Nephron (organoid): ENCODE data around the gene SKIC8.

Experiments used
- H3K27ac Mint-ChIP-seq, 3 experiments: 2 replicates each; pipeline ENCODE4 v1.8.0; 2020; ENCODE audit warnings: mixed read lengths in 3 of 3, mild to moderate bottlenecking in 2 of 3, moderate library complexity in 1 of 3
- H3K27me3 Mint-ChIP-seq: 2 replicates; pipeline ENCODE4 v1.8.0; 2021; ENCODE audit warnings: low read depth, mild to moderate bottlenecking, moderate library complexity, mixed read lengths
- H3K36me3 Mint-ChIP-seq: 2 replicates; pipeline ENCODE4 v1.8.0; 2020; ENCODE audit warnings: low read depth, mixed read lengths
- H3K4me1 Mint-ChIP-seq: 2 replicates; pipeline ENCODE4 v1.8.0; 2020; ENCODE audit warnings: mixed read lengths
- H3K4me3 Mint-ChIP-seq, 3 experiments: 2 replicates each; pipeline ENCODE4 v1.8.0; 2020; ENCODE audit warnings: mild to moderate bottlenecking in 3 of 3, mixed read lengths in 3 of 3, moderate library complexity in 2 of 3
- H3K9me3 Mint-ChIP-seq: 2 replicates; pipeline ENCODE4 v1.8.0; 2020; ENCODE audit warnings: mixed read lengths
- CTCF ChIP-seq, 3 experiments: fragments of 200-600 bp; sonication (generic); IDR thresholded peaks; one replicate each; pipeline ENCODE4 v1.5.0; 2021; ENCODE audit warnings: antibody characterized with exemption in 3 of 3; ENCODE audit not compliant: unreplicated experiment in 3 of 3

SKIC8 gene

DNA sequence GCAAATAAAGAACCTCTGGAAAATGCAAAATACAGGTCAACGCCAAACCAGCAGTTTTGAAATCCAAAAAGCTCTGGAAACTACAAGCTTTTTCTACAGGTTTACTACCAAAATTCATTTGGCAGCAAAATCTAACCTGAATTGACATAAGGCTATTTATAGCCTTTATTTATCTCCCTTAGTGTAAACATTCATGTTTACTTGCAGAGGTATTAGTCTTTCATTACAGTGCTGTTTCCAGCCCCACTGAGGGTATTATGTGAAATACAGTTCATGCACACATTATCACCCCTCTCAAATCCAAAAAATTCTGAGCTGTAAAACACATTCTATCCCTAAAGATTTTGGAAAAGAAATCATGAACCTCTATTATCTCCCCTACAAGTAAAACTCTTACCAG lies 7.2 kb downstream of the SKIC8 start:
- Mint-ChIP-seq H3K27me3 (no peaks in the 10 kb centered on the region), H3K27ac (no peak overlapping the region), H3K9me3 (no peaks in the 10 kb centered on the region), H3K36me3 (peaks cover 23% of the 10 kb centered on the region), H3K4me3 (no peak overlapping the region), H3K4me1 (no peaks in the 10 kb centered on the region)
- TF ChIP-seq CTCF (IDR thresholded peaks at IDR 0.05; ENCODE audit: unreplicated experiment in 3 of 3), result no peak

GRCh38 chr15:78291698-78292097 lies 7.7 kb downstream of the SKIC8 start:
- Mint-ChIP-seq H3K27ac (no peak overlapping the region), H3K9me3 (no peaks in the 10 kb centered on the region), H3K4me3 (no peak overlapping the region), H3K27me3 (no peaks in the 10 kb centered on the region), H3K36me3 (peaks cover 28% of the 10 kb centered on the region), H3K4me1 (no peaks in the 10 kb centered on the region)
- TF ChIP-seq CTCF (IDR thresholded peaks at IDR 0.05; ENCODE audit: unreplicated experiment in 3 of 3), result no peak

DNA sequence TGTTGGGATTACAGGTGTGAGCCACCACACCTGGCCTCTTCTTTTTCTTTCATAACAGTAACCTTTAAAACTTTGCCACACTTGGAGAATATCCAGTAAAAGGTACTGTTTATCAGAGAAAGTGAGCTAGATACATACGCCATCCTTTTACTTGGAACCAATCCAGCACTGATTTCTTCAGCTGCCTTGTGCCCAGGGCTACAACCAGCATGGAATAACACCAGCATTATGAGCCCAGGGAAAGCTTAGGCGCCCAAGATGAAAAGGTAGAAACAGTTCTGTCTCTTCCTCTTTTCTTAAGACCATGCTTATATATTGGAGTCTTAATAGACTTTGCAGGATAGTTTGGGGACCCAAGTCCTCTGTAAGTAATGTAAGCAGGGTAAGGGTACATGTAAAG lies 8.4 kb downstream of the SKIC8 start:
- Mint-ChIP-seq H3K9me3 (no peaks in the 10 kb centered on the region), H3K4me3 (no peak overlapping the region)

DNA sequence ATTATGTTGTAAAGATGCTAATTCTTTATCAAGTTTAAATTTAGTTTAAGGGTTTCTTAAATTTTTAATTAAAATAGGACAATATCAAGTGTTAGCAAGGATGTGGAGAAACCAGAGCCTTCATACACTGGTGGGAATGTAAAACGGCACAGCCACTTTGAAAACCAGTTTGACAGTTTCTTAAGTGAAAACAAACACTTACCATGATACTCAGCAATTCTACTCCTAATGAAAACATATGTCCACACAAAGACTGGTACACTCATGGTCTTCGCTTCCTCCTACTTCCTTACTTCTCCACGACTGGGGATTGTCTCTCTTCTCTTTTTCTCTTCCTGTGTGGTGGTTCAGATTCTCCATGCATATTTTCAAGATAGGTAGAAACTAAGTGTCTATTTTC lies 9.2 kb downstream of the SKIC8 start:
- H3K4me1 Mint-ChIP-seq, result no peaks in the 10 kb centered on the region
- no peak overlapping the region for H3K27ac Mint-ChIP-seq
- H3K9me3 Mint-ChIP-seq, result no peaks in the 10 kb centered on the region
- no peaks in the 10 kb centered on the region for H3K27me3 Mint-ChIP-seq
- no peak for TF ChIP-seq CTCF (IDR thresholded peaks at IDR 0.05; ENCODE audit: unreplicated experiment in 3 of 3)
- peaks cover 36% of the 10 kb centered on the region for H3K36me3 Mint-ChIP-seq
- H3K4me3 Mint-ChIP-seq, result no peak overlapping the region

More for the DNA sequence above, 8.4 kb downstream of the SKIC8 start:
- no peak overlapping the region for H3K27ac Mint-ChIP-seq
- no peaks in the 10 kb centered on the region for H3K4me1 Mint-ChIP-seq
- no peaks in the 10 kb centered on the region for H3K27me3 Mint-ChIP-seq
- peaks cover 35% of the 10 kb centered on the region for H3K36me3 Mint-ChIP-seq
- no peak for TF ChIP-seq CTCF (IDR thresholded peaks at IDR 0.05; ENCODE audit: unreplicated experiment in 3 of 3)

GRCh38 chr15:78284758-78285157 lies 14.7 kb downstream of the SKIC8 start:
- no peaks in the 10 kb centered on the region for H3K4me1 Mint-ChIP-seq
- no peaks in the 10 kb centered on the region for H3K27me3 Mint-ChIP-seq
- no peak overlapping the region for H3K4me3 Mint-ChIP-seq

More at GRCh38 chr15:78284758-78285157, 14.7 kb downstream of the SKIC8 start:
- H3K27ac Mint-ChIP-seq, result no peak overlapping the region
- peaks cover 44% of the 10 kb centered on the region for H3K36me3 Mint-ChIP-seq
- no peak for TF ChIP-seq CTCF (IDR thresholded peaks at IDR 0.05; ENCODE audit: unreplicated experiment in 3 of 3)
- H3K9me3 Mint-ChIP-seq, result no peaks in the 10 kb centered on the region
